AG09309 (cell line): ENCODE measurements around the gene URB2.

Experiments
- DNase-seq: peaks from one replicate; pipeline ENCODE4 v3.0.0-alpha.2; 2010; ENCODE audit warnings: low read depth
- H3K4me3 ChIP-seq: 2 replicates; pipeline ENCODE4 v1.5.1; 2011; ENCODE audit warnings: mild to moderate bottlenecking, low read depth, low read length, moderate library complexity; ENCODE audit not compliant: control insufficient read depth
- CTCF ChIP-seq: IDR thresholded peaks from 2 replicates; pipeline ENCODE4 v1.5.1; 2011; ENCODE audit warnings: mild to moderate bottlenecking, low read depth, low read length, inconsistent platforms; ENCODE audit not compliant: insufficient read depth, control insufficient read depth; ENCODE audit errors: missing control alignments

Gene URB2

GRCh38 chr1:229629261-229629660, 3.2 kb downstream of the URB2 start:
- TF ChIP-seq CTCF = no peak
- DNase-seq = no peak
- no peak overlapping the region for H3K4me3 ChIP-seq

- no peak overlapping the region for H3K4me3 ChIP-seq
- no peak for TF ChIP-seq CTCF
- no peak for DNase-seq
Observed at GRCh38 chr1:229631148-229631547, 5.1 kb downstream of the URB2 start.

GRCh38 chr1:229631966-229632365, 5.9 kb downstream of the URB2 start:
- TF ChIP-seq CTCF = no peak
- DNase-seq = no peak
- no peak overlapping the region for H3K4me3 ChIP-seq

- H3K4me3 ChIP-seq = no peak overlapping the region
- TF ChIP-seq CTCF = no peak
- DNase-seq = no peak
Observed at GRCh38 chr1:229636042-229636441, 10.0 kb downstream of the URB2 start.

DNA sequence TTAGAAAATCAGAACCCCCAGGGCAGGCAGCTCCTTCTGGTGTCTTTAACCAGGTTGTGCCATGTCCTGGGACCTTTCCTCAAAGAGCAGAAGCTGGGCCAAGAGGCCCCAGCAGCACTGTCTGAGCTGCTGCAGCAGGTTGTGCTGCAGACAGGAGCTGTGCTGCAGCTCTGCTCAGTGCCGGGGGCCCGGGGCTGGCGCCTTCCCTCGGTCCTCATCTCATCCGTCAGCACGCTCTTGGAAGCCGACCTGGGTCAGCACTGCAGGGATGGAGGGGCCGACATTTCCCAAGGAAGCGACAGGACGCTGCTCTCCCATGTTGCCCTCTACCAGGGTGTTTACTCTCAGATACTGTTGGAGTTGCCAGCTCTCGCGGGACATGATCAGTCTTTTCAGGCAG, 11.7 kb downstream of the URB2 start:
- no peak for TF ChIP-seq CTCF

GRCh38 chr1:229640455-229640854, 14.4 kb downstream of the URB2 start:
- no peak overlapping the region for H3K4me3 ChIP-seq
- TF ChIP-seq CTCF = no peak
- no peak for DNase-seq

More for the DNA sequence above, 11.7 kb downstream of the URB2 start:
- DNase-seq = no peak
- H3K4me3 ChIP-seq = no peak overlapping the region

DNA sequence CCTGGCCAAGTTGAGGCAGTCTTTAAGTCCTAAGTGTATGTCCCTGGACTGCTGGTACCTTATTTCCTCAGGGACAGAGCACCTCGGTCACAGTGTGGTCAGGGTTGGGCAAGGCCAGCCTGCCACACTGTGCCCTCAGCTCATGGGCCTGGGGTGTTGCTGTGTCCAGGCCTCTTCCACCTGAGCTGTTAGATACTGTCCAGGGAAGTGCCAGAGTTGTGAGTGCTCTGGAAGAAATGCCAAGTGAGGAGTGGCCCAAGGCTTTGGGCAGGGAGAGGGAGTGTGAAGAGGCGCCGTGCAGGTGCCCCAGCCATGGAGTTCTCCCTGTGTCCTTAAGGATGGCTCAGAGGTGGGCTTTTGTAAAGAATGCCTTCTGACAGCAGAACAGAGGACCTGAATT, 15.3 kb downstream of the URB2 start:
- DNase-seq = no peak
- TF ChIP-seq CTCF = no peak
- H3K4me3 ChIP-seq = no peak overlapping the region
